SK-N-SH treated with all-trans-retinoic acid at 6 μM for 48 hours (cell line): ENCODE results near the gene DAB1.
A peak's percentile ranks its signal among the peaks of the same experiment; 100 is the strongest.

Experiments used
- ATAC-seq: fragments of 200-7000 bp; cut with Tn5 transposase; 3 replicates; pipeline ENCODE4 v1.9.1; 2020; ENCODE audit warnings: mild to moderate bottlenecking, moderate library complexity
- ARNTL ChIP-seq: fragments of 450-650 bp; formaldehyde crosslinking; IDR thresholded peaks from 2 replicates; pipeline ENCODE4 v1.5.0; 2020; ENCODE audit warnings: low read depth, mild to moderate bottlenecking, moderate library complexity, borderline replicate concordance
- BACH2 ChIP-seq: fragments of 250-450 bp; sonication (Bioruptor Pico); IDR thresholded peaks from 2 replicates; pipeline ENCODE4 v1.9.0; 2021; ENCODE audit warnings: mild to moderate bottlenecking, borderline replicate concordance
- CSDC2 ChIP-seq: fragments of 250-450 bp; sonication (Bioruptor Pico); IDR thresholded peaks from 2 replicates; pipeline ENCODE4 v1.5.0; 2020; ENCODE audit warnings: mild to moderate bottlenecking, moderate library complexity
- ESRRG ChIP-seq: fragments of 250-450 bp; sonication (Bioruptor Pico); IDR thresholded peaks from 2 replicates; pipeline ENCODE4 v1.6.1; 2021; ENCODE audit warnings: mild to moderate bottlenecking
- GLIS3 ChIP-seq: fragments of 250-450 bp; sonication (Bioruptor Pico); IDR thresholded peaks from 2 replicates; pipeline ENCODE4 v1.5.0; 2020; ENCODE audit warnings: mild to moderate bottlenecking, moderate library complexity
- ISL1 ChIP-seq: fragments of 250-450 bp; sonication (Bioruptor Pico); IDR thresholded peaks from 2 replicates; pipeline ENCODE4 v2.1.2; 2022; ENCODE audit warnings: mild to moderate bottlenecking, moderate library complexity
- PPARA ChIP-seq: fragments of 250-450 bp; sonication (Bioruptor Pico); IDR thresholded peaks from 2 replicates; pipeline ENCODE4 v1.5.0; 2020; ENCODE audit warnings: mild to moderate bottlenecking, borderline replicate concordance
- RARB ChIP-seq: fragments of 250-450 bp; sonication (Bioruptor Pico); IDR thresholded peaks from 2 replicates; pipeline ENCODE4 v1.8.0; 2021; ENCODE audit warnings: mild to moderate bottlenecking, moderate library complexity
- SNAI2 ChIP-seq: fragments of 250-450 bp; sonication (Bioruptor Pico); IDR thresholded peaks from 2 replicates; pipeline ENCODE4 v1.5.0; 2020; ENCODE audit warnings: mild to moderate bottlenecking, moderate library complexity
- TCF4 ChIP-seq: fragments of 250-450 bp; sonication (Bioruptor Pico); IDR thresholded peaks from 2 replicates; pipeline ENCODE4 v1.8.0; 2021; ENCODE audit warnings: mild to moderate bottlenecking, moderate library complexity, borderline replicate concordance
- TOX ChIP-seq: fragments of 250-450 bp; sonication (Bioruptor Pico); IDR thresholded peaks from 2 replicates; pipeline ENCODE4 v1.8.0; 2021; ENCODE audit warnings: mild to moderate bottlenecking, moderate library complexity, borderline replicate concordance
- ZC3H10 ChIP-seq: fragments of 250-450 bp; sonication (Bioruptor Pico); IDR thresholded peaks from 2 replicates; pipeline ENCODE4 v1.5.1; 2021; ENCODE audit warnings: mild to moderate bottlenecking, moderate library complexity
- ZFP3 ChIP-seq: fragments of 250-450 bp; sonication (Bioruptor Pico); IDR thresholded peaks from 2 replicates; pipeline ENCODE4 v1.5.0; 2020; ENCODE audit warnings: mild to moderate bottlenecking, moderate library complexity
- ZFP30 ChIP-seq: fragments of 450-650 bp; formaldehyde crosslinking; IDR thresholded peaks from 2 replicates; pipeline ENCODE4 v1.5.0; 2022; ENCODE audit warnings: mild to moderate bottlenecking, moderate library complexity
- ZNF565 ChIP-seq: fragments of 450-650 bp; formaldehyde crosslinking; conservative IDR thresholded peaks from 2 replicates; pipeline ENCODE4 v1.5.0; 2020; ENCODE audit warnings: low read depth, mild to moderate bottlenecking, moderate library complexity
- ZNF70 ChIP-seq: fragments of 450-650 bp; formaldehyde crosslinking; IDR thresholded peaks from 2 replicates; pipeline ENCODE4 v1.5.0; 2020; ENCODE audit warnings: mild to moderate bottlenecking, moderate library complexity
- ZNF8 ChIP-seq: fragments of 450-650 bp; formaldehyde crosslinking; IDR thresholded peaks from 2 replicates; pipeline ENCODE4 v1.5.0; 2020; ENCODE audit warnings: mild to moderate bottlenecking, moderate library complexity
- TF ChIP-seq, protein P1 (sequence below): fragments of 250-450 bp; sonication (Bioruptor Pico); IDR thresholded peaks from 2 replicates; pipeline ENCODE4 v1.5.1; 2021; ENCODE audit warnings: mild to moderate bottlenecking, moderate library complexity
- TF ChIP-seq, protein P2 (sequence below): fragments of 250-450 bp; sonication (Bioruptor Pico); IDR thresholded peaks from 2 replicates; pipeline ENCODE4 v1.5.0; 2020; ENCODE audit warnings: mild to moderate bottlenecking, moderate library complexity
- TF ChIP-seq, protein P3 (sequence below): fragments of 250-450 bp; sonication (Bioruptor Pico); IDR thresholded peaks from 2 replicates; pipeline ENCODE4 v1.5.1; 2020; ENCODE audit warnings: low read depth, mild to moderate bottlenecking, moderate library complexity
- TF ChIP-seq, protein P4 (sequence below): fragments of 250-450 bp; sonication (Bioruptor Pico); IDR thresholded peaks from 2 replicates; pipeline ENCODE4 v1.8.0; 2021; ENCODE audit warnings: low read depth, mild to moderate bottlenecking, moderate library complexity, borderline replicate concordance
- TF ChIP-seq, protein P5 (sequence below): fragments of 250-450 bp; sonication (Bioruptor Pico); IDR thresholded peaks from 2 replicates; pipeline ENCODE4 v1.8.0; 2020; ENCODE audit warnings: mild to moderate bottlenecking, moderate library complexity, borderline replicate concordance

The DAB1 gene

DNA sequence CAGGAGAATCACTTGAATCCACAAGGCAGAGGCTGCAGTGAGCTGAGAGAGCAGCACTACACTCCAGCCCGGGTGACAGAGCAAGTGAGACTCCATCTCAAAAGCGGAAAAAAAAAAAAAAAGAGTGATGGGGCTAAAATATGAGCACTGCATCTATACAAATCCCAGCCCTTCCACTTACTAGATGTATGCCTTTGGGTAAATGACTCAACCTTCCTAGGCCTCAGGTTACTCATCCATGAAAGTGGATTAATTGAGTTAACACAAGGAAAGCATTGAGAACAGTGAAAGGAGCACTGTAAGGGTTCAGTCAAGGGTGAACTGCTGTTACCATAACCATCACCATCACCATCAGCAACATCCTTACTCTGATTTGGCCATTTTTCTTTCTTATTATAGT, 231.6 kb downstream of the DAB1 start:
- ATAC-seq, result peak; percentile 44; the same call in 2 of the 3 replicates
- TF ChIP-seq, protein P1, sequence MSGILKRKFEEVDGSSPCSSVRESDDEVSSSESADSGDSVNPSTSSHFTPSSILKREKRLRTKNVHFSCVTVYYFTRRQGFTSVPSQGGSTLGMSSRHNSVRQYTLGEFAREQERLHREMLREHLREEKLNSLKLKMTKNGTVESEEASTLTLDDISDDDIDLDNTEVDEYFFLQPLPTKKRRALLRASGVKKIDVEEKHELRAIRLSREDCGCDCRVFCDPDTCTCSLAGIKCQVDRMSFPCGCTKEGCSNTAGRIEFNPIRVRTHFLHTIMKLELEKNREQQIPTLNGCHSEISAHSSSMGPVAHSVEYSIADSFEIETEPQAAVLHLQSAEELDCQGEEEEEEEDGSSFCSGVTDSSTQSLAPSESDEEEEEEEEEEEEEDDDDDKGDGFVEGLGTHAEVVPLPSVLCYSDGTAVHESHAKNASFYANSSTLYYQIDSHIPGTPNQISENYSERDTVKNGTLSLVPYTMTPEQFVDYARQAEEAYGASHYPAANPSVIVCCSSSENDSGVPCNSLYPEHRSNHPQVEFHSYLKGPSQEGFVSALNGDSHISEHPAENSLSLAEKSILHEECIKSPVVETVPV (CRISPR knock-in tag), result no peak
- TF ChIP-seq ZFP3, result 0 out of 2 replicates have a peak, but pooled peaks have one; percentile 47

DNA sequence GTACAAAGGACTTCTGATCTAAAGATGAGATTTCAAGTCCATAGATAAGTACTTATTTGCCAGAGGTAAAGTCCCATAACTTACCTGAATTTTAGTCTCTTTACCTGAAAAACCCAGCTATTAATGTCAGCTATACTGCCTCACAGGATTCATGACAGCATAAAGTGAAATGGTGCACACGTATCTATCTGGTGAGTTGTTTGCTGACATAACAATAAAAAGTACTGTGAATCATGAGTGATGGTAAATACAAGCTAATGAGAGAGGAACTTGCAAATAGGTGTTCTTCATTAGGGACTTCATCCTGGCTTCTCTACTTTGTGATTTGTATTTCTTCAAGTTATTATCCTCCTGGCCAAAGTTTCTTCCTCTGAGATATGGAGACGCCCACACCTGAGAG, 233.0 kb downstream of the DAB1 start:
- TF ChIP-seq BACH2 (CRISPR knock-in tag), result no peak
- no peak for TF ChIP-seq ZFP30
- no peak for TF ChIP-seq ZNF70 (CRISPR knock-in tag)
- no peak for TF ChIP-seq ISL1 (CRISPR knock-in tag)
- TF ChIP-seq ZFP3, result no peak
- TF ChIP-seq GLIS3 (CRISPR knock-in tag), result no peak
- TF ChIP-seq TOX (CRISPR knock-in tag), result no peak
- TF ChIP-seq, protein P2, sequence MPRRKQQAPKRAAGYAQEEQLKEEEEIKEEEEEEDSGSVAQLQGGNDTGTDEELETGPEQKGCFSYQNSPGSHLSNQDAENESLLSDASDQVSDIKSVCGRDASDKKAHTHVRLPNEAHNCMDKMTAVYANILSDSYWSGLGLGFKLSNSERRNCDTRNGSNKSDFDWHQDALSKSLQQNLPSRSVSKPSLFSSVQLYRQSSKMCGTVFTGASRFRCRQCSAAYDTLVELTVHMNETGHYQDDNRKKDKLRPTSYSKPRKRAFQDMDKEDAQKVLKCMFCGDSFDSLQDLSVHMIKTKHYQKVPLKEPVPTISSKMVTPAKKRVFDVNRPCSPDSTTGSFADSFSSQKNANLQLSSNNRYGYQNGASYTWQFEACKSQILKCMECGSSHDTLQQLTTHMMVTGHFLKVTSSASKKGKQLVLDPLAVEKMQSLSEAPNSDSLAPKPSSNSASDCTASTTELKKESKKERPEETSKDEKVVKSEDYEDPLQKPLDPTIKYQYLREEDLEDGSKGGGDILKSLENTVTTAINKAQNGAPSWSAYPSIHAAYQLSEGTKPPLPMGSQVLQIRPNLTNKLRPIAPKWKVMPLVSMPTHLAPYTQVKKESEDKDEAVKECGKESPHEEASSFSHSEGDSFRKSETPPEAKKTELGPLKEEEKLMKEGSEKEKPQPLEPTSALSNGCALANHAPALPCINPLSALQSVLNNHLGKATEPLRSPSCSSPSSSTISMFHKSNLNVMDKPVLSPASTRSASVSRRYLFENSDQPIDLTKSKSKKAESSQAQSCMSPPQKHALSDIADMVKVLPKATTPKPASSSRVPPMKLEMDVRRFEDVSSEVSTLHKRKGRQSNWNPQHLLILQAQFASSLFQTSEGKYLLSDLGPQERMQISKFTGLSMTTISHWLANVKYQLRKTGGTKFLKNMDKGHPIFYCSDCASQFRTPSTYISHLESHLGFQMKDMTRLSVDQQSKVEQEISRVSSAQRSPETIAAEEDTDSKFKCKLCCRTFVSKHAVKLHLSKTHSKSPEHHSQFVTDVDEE (CRISPR knock-in tag), result no peak
- TF ChIP-seq, protein P1 (CRISPR knock-in tag), result no peak
- TF ChIP-seq ESRRG (CRISPR knock-in tag), result no peak
- no peak for TF ChIP-seq TCF4
- no peak for TF ChIP-seq RARB (CRISPR knock-in tag)
- TF ChIP-seq ZC3H10 (CRISPR knock-in tag), result no peak
- no peak for TF ChIP-seq SNAI2 (CRISPR knock-in tag)
- TF ChIP-seq, protein P3, sequence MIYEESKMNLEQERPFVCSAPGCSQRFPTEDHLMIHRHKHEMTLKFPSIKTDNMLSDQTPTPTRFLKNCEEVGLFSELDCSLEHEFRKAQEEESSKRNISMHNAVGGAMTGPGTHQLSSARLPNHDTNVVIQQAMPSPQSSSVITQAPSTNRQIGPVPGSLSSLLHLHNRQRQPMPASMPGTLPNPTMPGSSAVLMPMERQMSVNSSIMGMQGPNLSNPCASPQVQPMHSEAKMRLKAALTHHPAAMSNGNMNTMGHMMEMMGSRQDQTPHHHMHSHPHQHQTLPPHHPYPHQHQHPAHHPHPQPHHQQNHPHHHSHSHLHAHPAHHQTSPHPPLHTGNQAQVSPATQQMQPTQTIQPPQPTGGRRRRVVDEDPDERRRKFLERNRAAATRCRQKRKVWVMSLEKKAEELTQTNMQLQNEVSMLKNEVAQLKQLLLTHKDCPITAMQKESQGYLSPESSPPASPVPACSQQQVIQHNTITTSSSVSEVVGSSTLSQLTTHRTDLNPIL (CRISPR knock-in tag), result no peak
- TF ChIP-seq ZNF8 (CRISPR knock-in tag), result no peak
- TF ChIP-seq, protein P4, sequence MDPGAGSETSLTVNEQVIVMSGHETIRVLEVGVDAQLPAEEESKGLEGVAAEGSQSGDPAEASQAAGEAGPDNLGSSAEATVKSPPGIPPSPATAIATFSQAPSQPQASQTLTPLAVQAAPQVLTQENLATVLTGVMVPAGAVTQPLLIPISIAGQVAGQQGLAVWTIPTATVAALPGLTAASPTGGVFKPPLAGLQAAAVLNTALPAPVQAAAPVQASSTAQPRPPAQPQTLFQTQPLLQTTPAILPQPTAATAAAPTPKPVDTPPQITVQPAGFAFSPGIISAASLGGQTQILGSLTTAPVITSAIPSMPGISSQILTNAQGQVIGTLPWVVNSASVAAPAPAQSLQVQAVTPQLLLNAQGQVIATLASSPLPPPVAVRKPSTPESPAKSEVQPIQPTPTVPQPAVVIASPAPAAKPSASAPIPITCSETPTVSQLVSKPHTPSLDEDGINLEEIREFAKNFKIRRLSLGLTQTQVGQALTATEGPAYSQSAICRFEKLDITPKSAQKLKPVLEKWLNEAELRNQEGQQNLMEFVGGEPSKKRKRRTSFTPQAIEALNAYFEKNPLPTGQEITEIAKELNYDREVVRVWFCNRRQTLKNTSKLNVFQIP (CRISPR knock-in tag), result no peak
- TF ChIP-seq PPARA (CRISPR knock-in tag), result no peak
- TF ChIP-seq, all 23 proteins: peak for 0
- no peak for ATAC-seq

DNA sequence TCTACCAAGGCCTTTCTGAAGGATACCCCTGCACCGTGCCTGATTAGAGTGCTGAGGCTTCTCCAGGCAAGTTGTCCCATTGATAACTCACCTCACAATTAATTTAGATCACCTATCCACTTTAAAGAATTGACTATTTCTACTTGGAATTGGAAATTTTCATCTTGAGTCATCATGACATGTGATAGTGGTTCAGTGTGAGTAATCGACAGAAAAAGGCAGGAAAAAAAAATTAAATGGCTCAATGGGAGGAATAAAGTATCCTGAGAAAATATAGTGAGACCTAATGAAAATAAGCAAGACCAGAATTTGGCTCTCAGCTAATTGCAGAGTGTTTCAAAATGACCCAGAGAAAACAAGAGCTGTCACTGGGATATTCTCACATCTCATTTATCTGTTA, 235.7 kb downstream of the DAB1 start:
- ATAC-seq, result no peak; the same call in 2 of the 3 replicates

More for the DNA sequence above, 235.7 kb downstream of the DAB1 start:
- no peak for TF ChIP-seq GLIS3 (CRISPR knock-in tag)
- TF ChIP-seq ZNF8 (CRISPR knock-in tag), result no peak
- no peak for TF ChIP-seq BACH2 (CRISPR knock-in tag)
- TF ChIP-seq ARNTL (CRISPR knock-in tag), result no peak
- TF ChIP-seq ZC3H10 (CRISPR knock-in tag), result no peak
- TF ChIP-seq, protein P5, sequence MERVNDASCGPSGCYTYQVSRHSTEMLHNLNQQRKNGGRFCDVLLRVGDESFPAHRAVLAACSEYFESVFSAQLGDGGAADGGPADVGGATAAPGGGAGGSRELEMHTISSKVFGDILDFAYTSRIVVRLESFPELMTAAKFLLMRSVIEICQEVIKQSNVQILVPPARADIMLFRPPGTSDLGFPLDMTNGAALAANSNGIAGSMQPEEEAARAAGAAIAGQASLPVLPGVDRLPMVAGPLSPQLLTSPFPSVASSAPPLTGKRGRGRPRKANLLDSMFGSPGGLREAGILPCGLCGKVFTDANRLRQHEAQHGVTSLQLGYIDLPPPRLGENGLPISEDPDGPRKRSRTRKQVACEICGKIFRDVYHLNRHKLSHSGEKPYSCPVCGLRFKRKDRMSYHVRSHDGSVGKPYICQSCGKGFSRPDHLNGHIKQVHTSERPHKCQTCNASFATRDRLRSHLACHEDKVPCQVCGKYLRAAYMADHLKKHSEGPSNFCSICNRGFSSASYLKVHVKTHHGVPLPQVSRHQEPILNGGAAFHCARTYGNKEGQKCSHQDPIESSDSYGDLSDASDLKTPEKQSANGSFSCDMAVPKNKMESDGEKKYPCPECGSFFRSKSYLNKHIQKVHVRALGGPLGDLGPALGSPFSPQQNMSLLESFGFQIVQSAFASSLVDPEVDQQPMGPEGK (CRISPR knock-in tag), result no peak
- no peak for TF ChIP-seq TOX (CRISPR knock-in tag)
- no peak for TF ChIP-seq CSDC2 (CRISPR knock-in tag)
- no peak for TF ChIP-seq RARB (CRISPR knock-in tag)
- TF ChIP-seq, protein P4 (CRISPR knock-in tag), result no peak
- TF ChIP-seq ISL1 (CRISPR knock-in tag), result no peak
- TF ChIP-seq ZNF565, result no peak
- TF ChIP-seq, protein P1 (CRISPR knock-in tag), result no peak
